ENCODE results near the gene NAT10. TPM values are rescaled to one million over a fixed set of nuclear protein-coding genes. Genes with fewer than 3 reads are reported as not detected.
A peak's percentile ranks its signal among the peaks of the same experiment; 100 is the strongest.

Gene NAT10
- total RNA-seq, 1 experiment from 2014 or later, result 75.5 TPM

- TF ChIP-seq, protein P1, sequence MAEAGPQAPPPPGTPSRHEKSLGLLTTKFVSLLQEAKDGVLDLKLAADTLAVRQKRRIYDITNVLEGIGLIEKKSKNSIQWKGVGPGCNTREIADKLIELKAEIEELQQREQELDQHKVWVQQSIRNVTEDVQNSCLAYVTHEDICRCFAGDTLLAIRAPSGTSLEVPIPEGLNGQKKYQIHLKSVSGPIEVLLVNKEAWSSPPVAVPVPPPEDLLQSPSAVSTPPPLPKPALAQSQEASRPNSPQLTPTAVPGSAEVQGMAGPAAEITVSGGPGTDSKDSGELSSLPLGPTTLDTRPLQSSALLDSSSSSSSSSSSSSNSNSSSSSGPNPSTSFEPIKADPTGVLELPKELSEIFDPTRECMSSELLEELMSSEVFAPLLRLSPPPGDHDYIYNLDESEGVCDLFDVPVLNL (CRISPR knock-in tag; IDR thresholded peaks at IDR 0.05; ENCODE audit: borderline replicate concordance, low read depth), result no peak
- TF ChIP-seq, protein P2, sequence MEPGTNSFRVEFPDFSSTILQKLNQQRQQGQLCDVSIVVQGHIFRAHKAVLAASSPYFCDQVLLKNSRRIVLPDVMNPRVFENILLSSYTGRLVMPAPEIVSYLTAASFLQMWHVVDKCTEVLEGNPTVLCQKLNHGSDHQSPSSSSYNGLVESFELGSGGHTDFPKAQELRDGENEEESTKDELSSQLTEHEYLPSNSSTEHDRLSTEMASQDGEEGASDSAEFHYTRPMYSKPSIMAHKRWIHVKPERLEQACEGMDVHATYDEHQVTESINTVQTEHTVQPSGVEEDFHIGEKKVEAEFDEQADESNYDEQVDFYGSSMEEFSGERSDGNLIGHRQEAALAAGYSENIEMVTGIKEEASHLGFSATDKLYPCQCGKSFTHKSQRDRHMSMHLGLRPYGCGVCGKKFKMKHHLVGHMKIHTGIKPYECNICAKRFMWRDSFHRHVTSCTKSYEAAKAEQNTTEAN (CRISPR knock-in tag; IDR thresholded peaks at IDR 0.05), result no peak
- TF ChIP-seq SOX15 (CRISPR knock-in tag; IDR thresholded peaks at IDR 0.05) (no peak), ELF4 (CRISPR knock-in tag; IDR thresholded peaks at IDR 0.05; ENCODE audit: low read depth) (no peak), NR2C2 (CRISPR knock-in tag; IDR thresholded peaks at IDR 0.05) (no peak), TP53 (CRISPR knock-in tag; IDR thresholded peaks at IDR 0.05) (no peak), FOXJ3 (CRISPR knock-in tag; IDR thresholded peaks at IDR 0.05; ENCODE audit: borderline replicate concordance) (no peak), SMAD3 (CRISPR knock-in tag; IDR thresholded peaks at IDR 0.05; ENCODE audit: borderline replicate concordance) (no peak), MYBL2 (CRISPR knock-in tag; IDR thresholded peaks at IDR 0.05) (no peak), NFATC4 (CRISPR knock-in tag; IDR thresholded peaks at IDR 0.05) (no peak)
These were observed 83.8 kb downstream of the NAT10 start (continued) for GRCh38 chr11:34189191-34189590.

- no peak for DNase-seq (ENCODE audit: low spot score)
- H3K27me3 Mint-ChIP-seq (ENCODE audit: low read depth), result no peaks in the 10 kb centered on the region
- ChIA-PET POLR2A (no interaction called here), CTCF (interaction anchor here (0.7 to 6.5 kb wide), 4 partner anchors 16 to 167 kb away, joined by 3 to 111 read pairs (median 24); partner anchors contain the start of gene ABTB2)
- ATAC-seq, result no peak
- no peaks in the 10 kb centered on the region for H3K36me3 Mint-ChIP-seq
- H3K4me1 Mint-ChIP-seq, result peaks cover 63% of the 10 kb centered on the region
- TF ChIP-seq NFYB (CRISPR knock-in tag; conservative IDR thresholded peaks at IDR 0.05; ENCODE audit: low read depth), result no peak
- H3K27ac Mint-ChIP-seq, result no peak overlapping the region; the same call in 1 of the 2 replicates
- no peaks in the 10 kb centered on the region for H3K9me3 Mint-ChIP-seq
- H3K4me3 Mint-ChIP-seq, result no peak overlapping the region
These were observed 85.0 kb downstream of the NAT10 start for GRCh38 chr11:34190192-34191139.

GRCh38 chr11:34191578-34191977, 86.1 kb downstream of the NAT10 start:
- CTCF ChIA-PET, result interaction anchor here (0.7 to 4.9 kb wide), 3 partner anchors 17 to 166 kb away, joined by 3 to 46 read pairs (median 4); partner anchors contain the start of gene ABTB2
- no peak overlapping the region for H3K4me3 Mint-ChIP-seq
- H3K27me3 Mint-ChIP-seq (ENCODE audit: low read depth), result no peaks in the 10 kb centered on the region
- POLR2A ChIA-PET, result no interaction called here
- no peaks in the 10 kb centered on the region for H3K36me3 Mint-ChIP-seq
- H3K27ac Mint-ChIP-seq, result no peak overlapping the region
- H3K4me1 Mint-ChIP-seq, result peaks cover 52% of the 10 kb centered on the region
- TF ChIP-seq JAZF1 (CRISPR knock-in tag; IDR thresholded peaks at IDR 0.05) (no peak), ATF3 (CRISPR knock-in tag; conservative IDR thresholded peaks at IDR 0.05) (no peak), SMAD4 (CRISPR knock-in tag; IDR thresholded peaks at IDR 0.05) (no peak), NFE2L1 (CRISPR knock-in tag; IDR thresholded peaks at IDR 0.05) (no peak), HMGA2 (CRISPR knock-in tag; IDR thresholded peaks at IDR 0.05) (no peak), ELF4 (CRISPR knock-in tag; IDR thresholded peaks at IDR 0.05; ENCODE audit: low read depth) (no peak), FOXK1 (CRISPR knock-in tag; IDR thresholded peaks at IDR 0.05) (no peak), ZNF671 (CRISPR knock-in tag; IDR thresholded peaks at IDR 0.05) (no peak), ZBTB21 (CRISPR knock-in tag; IDR thresholded peaks at IDR 0.05; ENCODE audit: borderline replicate concordance) (no peak), MAX (CRISPR knock-in tag; IDR thresholded peaks at IDR 0.05) (no peak), NFATC4 (CRISPR knock-in tag; IDR thresholded peaks at IDR 0.05) (no peak), NR1H2 (CRISPR knock-in tag; IDR thresholded peaks at IDR 0.05) (no peak), NR3C1 (CRISPR knock-in tag; conservative IDR thresholded peaks at IDR 0.05; ENCODE audit: low read depth) (no peak), KAT7 (CRISPR knock-in tag; IDR thresholded peaks at IDR 0.05; ENCODE audit: borderline replicate concordance) (no peak), TP53 (CRISPR knock-in tag; IDR thresholded peaks at IDR 0.05) (no peak), ETV6 (CRISPR knock-in tag; IDR thresholded peaks at IDR 0.05) (no peak)
- DNase-seq (ENCODE audit: low spot score) (no peak), ATAC-seq (peak; percentile 22)
- no peaks in the 10 kb centered on the region for H3K9me3 Mint-ChIP-seq

All from WTC11 (cell line).